ENCODE data around the gene CLEC4A.

CLEC4A gene

GRCh38 chr12:8123124-8123912, at the start of gene CLEC4A:
Gene CLEC4A (plus strand): TSS chr12:8123617. CDS start chr12:8123879, 262 bp downstream.
- no peak for TF ChIP-seq CTCF (conservative IDR thresholded peaks at IDR 0.05; ENCODE audit: low read depth, low read length)
- DNase-seq (ENCODE audit: low read depth), result no peak
- no peak within 1 kb of the TSS for H3K4me3 ChIP-seq (ENCODE audit: low read length)

GRCh38 chr12:8075935-8076334, 47.5 kb upstream of the CLEC4A start:
- TF ChIP-seq CTCF (conservative IDR thresholded peaks at IDR 0.05; ENCODE audit: low read depth, low read length), result no peak

GRCh38 chr12:8076366-8076765, 47.1 kb upstream of the CLEC4A start:
- no peak for TF ChIP-seq CTCF (conservative IDR thresholded peaks at IDR 0.05; ENCODE audit: low read depth, low read length)
- H3K4me3 ChIP-seq (ENCODE audit: low read length), result no peak overlapping the region
- DNase-seq (ENCODE audit: low read depth), result no peak

More at GRCh38 chr12:8075935-8076334, 47.5 kb upstream of the CLEC4A start:
- DNase-seq (ENCODE audit: low read depth), result no peak
- no peak overlapping the region for H3K4me3 ChIP-seq (ENCODE audit: low read length)

GRCh38 chr12:8077207-8077606, 46.2 kb upstream of the CLEC4A start:
- no peak for DNase-seq (ENCODE audit: low read depth)
- TF ChIP-seq CTCF (conservative IDR thresholded peaks at IDR 0.05; ENCODE audit: low read depth, low read length), result no peak

GRCh38 chr12:8078398-8078797, 45.0 kb upstream of the CLEC4A start:
- no peak overlapping the region for H3K4me3 ChIP-seq (ENCODE audit: low read length)
- DNase-seq (ENCODE audit: low read depth), result peak; percentile 34
- peak; percentile 64 for TF ChIP-seq CTCF (conservative IDR thresholded peaks at IDR 0.05; ENCODE audit: low read depth, low read length)

More at GRCh38 chr12:8077207-8077606, 46.2 kb upstream of the CLEC4A start:
- H3K4me3 ChIP-seq (ENCODE audit: low read length), result no peak overlapping the region

- DNase-seq (ENCODE audit: low read depth), result no peak
- no peak for TF ChIP-seq CTCF (conservative IDR thresholded peaks at IDR 0.05; ENCODE audit: low read depth, low read length)
- H3K4me3 ChIP-seq (ENCODE audit: low read length), result no peak overlapping the region
Measured at GRCh38 chr12:8078916-8079315, 44.5 kb upstream of the CLEC4A start.

GRCh38 chr12:8080120-8080519, 43.3 kb upstream of the CLEC4A start:
- no peak overlapping the region for H3K4me3 ChIP-seq (ENCODE audit: low read length)
- DNase-seq (ENCODE audit: low read depth), result no peak
- TF ChIP-seq CTCF (conservative IDR thresholded peaks at IDR 0.05; ENCODE audit: low read depth, low read length), result no peak
